Measurements from ENCODE around the gene CCDC12.

Gene CCDC12

GRCh38 chr3:47008234-47008796 lies 31.8 kb upstream of the CCDC12 start:
- no peak for ATAC-seq
- no peak for TF ChIP-seq CREB5 (CRISPR knock-in tag; IDR thresholded peaks at IDR 0.05; ENCODE audit: low read depth)
- no peak for TF ChIP-seq BACH2 (CRISPR knock-in tag; IDR thresholded peaks at IDR 0.05; ENCODE audit: borderline replicate concordance)
- no peak for TF ChIP-seq ESRRG (CRISPR knock-in tag; IDR thresholded peaks at IDR 0.05)
- no peak for TF ChIP-seq RARB (CRISPR knock-in tag; IDR thresholded peaks at IDR 0.05)
- no peak for TF ChIP-seq TOX (CRISPR knock-in tag; IDR thresholded peaks at IDR 0.05; ENCODE audit: borderline replicate concordance)
- no peak for TF ChIP-seq TSHZ2 (CRISPR knock-in tag; IDR thresholded peaks at IDR 0.05)
- no peak for TF ChIP-seq ZFP30 (CRISPR knock-in tag; IDR thresholded peaks at IDR 0.05)
- TF ChIP-seq ZNF70 (CRISPR knock-in tag; IDR thresholded peaks at IDR 0.05): no peak
- TF ChIP-seq ZFP3 (CRISPR knock-in tag; IDR thresholded peaks at IDR 0.05): no peak
- no peak for TF ChIP-seq POU6F1 (CRISPR knock-in tag; IDR thresholded peaks at IDR 0.05; ENCODE audit: borderline replicate concordance, low read depth)
- TF ChIP-seq ZC3H10 (CRISPR knock-in tag; IDR thresholded peaks at IDR 0.05): no peak
- TF ChIP-seq CSRNP3 (CRISPR knock-in tag; IDR thresholded peaks at IDR 0.05): no peak
- no peak for TF ChIP-seq ZNF565 (CRISPR knock-in tag; conservative IDR thresholded peaks at IDR 0.05; ENCODE audit: low read depth)

- ATAC-seq: no peak
- TF ChIP-seq CREB5 (CRISPR knock-in tag; IDR thresholded peaks at IDR 0.05; ENCODE audit: low read depth) (no peak), GLIS3 (CRISPR knock-in tag; IDR thresholded peaks at IDR 0.05) (no peak), CSDC2 (CRISPR knock-in tag; IDR thresholded peaks at IDR 0.05) (no peak), ESRRG (CRISPR knock-in tag; IDR thresholded peaks at IDR 0.05) (no peak), ZC3H10 (CRISPR knock-in tag; IDR thresholded peaks at IDR 0.05) (no peak), TOX (CRISPR knock-in tag; IDR thresholded peaks at IDR 0.05; ENCODE audit: borderline replicate concordance) (no peak), ZNF565 (CRISPR knock-in tag; conservative IDR thresholded peaks at IDR 0.05; ENCODE audit: low read depth) (no peak), TSHZ2 (CRISPR knock-in tag; IDR thresholded peaks at IDR 0.05) (no peak), ZFP30 (CRISPR knock-in tag; IDR thresholded peaks at IDR 0.05) (no peak), ZNF70 (CRISPR knock-in tag; IDR thresholded peaks at IDR 0.05) (no peak), PATZ1 (CRISPR knock-in tag; IDR thresholded peaks at IDR 0.05; ENCODE audit: borderline replicate concordance) (no peak), PPARA (CRISPR knock-in tag; IDR thresholded peaks at IDR 0.05; ENCODE audit: borderline replicate concordance) (no peak), OSR1 (CRISPR knock-in tag; IDR thresholded peaks at IDR 0.05) (no peak), TCF4 (CRISPR knock-in tag; IDR thresholded peaks at IDR 0.05; ENCODE audit: borderline replicate concordance) (no peak)
These were observed 31.1 kb upstream of the CCDC12 start for GRCh38 chr3:47007482-47008233.

All from SK-N-SH treated with all-trans-retinoic acid at 6 μM for 48 hours (cell line).